B cell (primary cell): Measurements from ENCODE around the gene NUP214.

Experiments
- CTCF ChIP-seq: fragments of 200-600 bp; IDR thresholded peaks from one replicate; pipeline ENCODE4 v1.8.0; 2022; ENCODE audit warnings: antibody characterized with exemption, mild to moderate bottlenecking
- EZH2 ChIP-seq: IDR thresholded peaks from 2 replicates; pipeline ENCODE4 v1.6.1; 2012; ENCODE audit warnings: borderline replicate concordance, low read depth, mild to moderate bottlenecking, moderate library complexity, low read length; ENCODE audit not compliant: insufficient read depth, poor library complexity, severe bottlenecking

DNA sequence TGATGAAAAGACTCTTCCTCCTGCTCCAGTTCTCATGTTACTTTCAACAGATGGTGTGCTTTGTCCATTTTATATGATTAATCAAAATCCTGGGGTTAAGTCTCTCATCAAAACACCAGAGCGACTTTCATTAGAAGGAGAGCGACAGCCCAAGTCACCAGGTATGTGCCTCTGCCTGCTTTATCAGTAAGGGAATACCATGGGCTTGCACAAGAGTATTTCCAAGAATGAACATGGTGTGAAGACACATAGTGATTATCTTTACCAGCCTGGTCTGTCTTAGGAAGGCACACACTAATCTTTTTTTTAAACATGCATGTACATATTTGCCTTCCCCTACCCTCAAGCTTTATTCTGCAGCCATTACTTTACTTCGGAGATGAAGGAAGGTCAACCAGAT, 15.2 kb downstream of the NUP214 start:
- TF ChIP-seq EZH2 (no peak), CTCF (no peak)
